ENCODE results near the gene GSN.

The GSN gene

GRCh38 chr9:121298689-121299466 is 30.9 kb downstream of the GSN start:
- no peak overlapping the region for H3K4ac ChIP-seq (ENCODE audit: low read length)
- H2BK120ac ChIP-seq (ENCODE audit: low read depth, low read length): no peak overlapping the region
- WGBS, 2 donors (ENCODE audit: extremely low coverage in 2 of 2, insufficient read length in 2 of 2, insufficient replicate concordance in 1 of 2): no CpG with 5 or more reads among the region's 13 CpGs
- no peak for DNase-seq (ENCODE audit: low spot score)
- peak overlapping the region; percentile 22 for H2BK5ac ChIP-seq (ENCODE audit: low read length)
- peak overlapping the region; percentile 63 for H2BK15ac ChIP-seq (ENCODE audit: low read length)
- H3K4me3 ChIP-seq (ENCODE audit: low read length in 2 of 2): no peak overlapping the region
- H3K9ac ChIP-seq (ENCODE audit: low read depth, low read length, poor library complexity): no peak overlapping the region
- peak overlapping the region; percentile 22 for H2AK5ac ChIP-seq (ENCODE audit: low read depth, low read length)
- peak overlapping the region; percentile 11 for H3K27ac ChIP-seq (replicated peaks; ENCODE audit: low read length)
- H3K18ac ChIP-seq (ENCODE audit: low read length): peak overlapping the region; percentile 54
- H3K9me3 ChIP-seq (replicated peaks in 1 of 2; ENCODE audit: control insufficient read depth in 2 of 2, insufficient read depth in 1 of 2, low read depth in 1 of 2, low read length in 2 of 2): no peaks in the 10 kb centered on the region
- H4K8ac ChIP-seq (ENCODE audit: low read depth, low read length): no peak overlapping the region
- H3K4me1 ChIP-seq (ENCODE audit: control insufficient read depth in 2 of 2, insufficient read depth in 1 of 2, low read depth in 1 of 2, low read length in 2 of 2): peaks cover 20% of the 10 kb centered on the region in 2 donors
- H4K91ac ChIP-seq (ENCODE audit: low read depth, low read length, poor library complexity): no peak overlapping the region
- peak overlapping the region; percentile 26 for H2BK12ac ChIP-seq (ENCODE audit: low read length)
- H3K36me3 ChIP-seq (replicated peaks in 1 of 2; ENCODE audit: control insufficient read depth in 2 of 2, insufficient read depth in 2 of 2, low read length in 2 of 2): no peaks in the 10 kb centered on the region
- no peak overlapping the region for H3K23ac ChIP-seq (ENCODE audit: low read depth, low read length, poor library complexity)
- peaks cover 0 to 10% (median 0%) of the 10 kb centered on the region in 3 experiments for H3K27me3 ChIP-seq (ENCODE audit: control insufficient read depth in 3 of 3, insufficient read depth in 3 of 3, low read depth in 1 of 3, low read length in 3 of 3)
- H2AFZ ChIP-seq (ENCODE audit: low read length): peak overlapping the region; percentile 65
- no peak overlapping the region for H3K14ac ChIP-seq (ENCODE audit: low read length)
- peak overlapping the region; percentile 78 for H3K4me2 ChIP-seq (ENCODE audit: insufficient read depth, low read length, poor library complexity, severe bottlenecking)
- peaks cover 2% of the 10 kb centered on the region for H3K79me1 ChIP-seq (ENCODE audit: low read depth, low read length)

- peak overlapping the region; percentile 10 for H2BK120ac ChIP-seq (ENCODE audit: low read depth, low read length)
- H3K9ac ChIP-seq (ENCODE audit: low read depth, low read length, poor library complexity): no peak overlapping the region
- H2AFZ ChIP-seq (ENCODE audit: low read length): no peak overlapping the region
- no peak overlapping the region for H3K27ac ChIP-seq (replicated peaks; ENCODE audit: low read length)
- peaks cover 20% of the 10 kb centered on the region in 2 donors for H3K4me1 ChIP-seq (ENCODE audit: control insufficient read depth in 2 of 2, insufficient read depth in 1 of 2, low read depth in 1 of 2, low read length in 2 of 2)
- no peaks in the 10 kb centered on the region for H3K9me3 ChIP-seq (replicated peaks in 1 of 2; ENCODE audit: control insufficient read depth in 2 of 2, insufficient read depth in 1 of 2, low read depth in 1 of 2, low read length in 2 of 2)
- no peaks in the 10 kb centered on the region for H3K36me3 ChIP-seq (replicated peaks in 1 of 2; ENCODE audit: control insufficient read depth in 2 of 2, insufficient read depth in 2 of 2, low read length in 2 of 2)
- no peak overlapping the region for H3K4ac ChIP-seq (ENCODE audit: low read length)
- H3K14ac ChIP-seq (ENCODE audit: low read length): no peak overlapping the region
- H4K91ac ChIP-seq (ENCODE audit: low read depth, low read length, poor library complexity): no peak overlapping the region
- peak overlapping the region; percentile 26 for H2BK12ac ChIP-seq (ENCODE audit: low read length)
- no CpG with 5 or more reads among the region's 74 CpGs for WGBS, 2 donors (ENCODE audit: extremely low coverage in 2 of 2, insufficient read length in 2 of 2, insufficient replicate concordance in 1 of 2)
- H3K4me2 ChIP-seq (ENCODE audit: insufficient read depth, low read length, poor library complexity, severe bottlenecking): peak overlapping the region; percentile 78
- peak overlapping the region; percentile 63 for H2BK15ac ChIP-seq (ENCODE audit: low read length)
- no peak overlapping the region for H3K23ac ChIP-seq (ENCODE audit: low read depth, low read length, poor library complexity)
- peaks cover 0 to 10% (median 0%) of the 10 kb centered on the region in 3 experiments for H3K27me3 ChIP-seq (ENCODE audit: control insufficient read depth in 3 of 3, insufficient read depth in 3 of 3, low read depth in 1 of 3, low read length in 3 of 3)
- no peak overlapping the region for H4K8ac ChIP-seq (ENCODE audit: low read depth, low read length)
- H2AK5ac ChIP-seq (ENCODE audit: low read depth, low read length): peak overlapping the region; percentile 22
- H2BK5ac ChIP-seq (ENCODE audit: low read length): peak overlapping the region; percentile 22
- peak overlapping the region; percentile 86 for H3K18ac ChIP-seq (ENCODE audit: low read length)
- H3K79me1 ChIP-seq (ENCODE audit: low read depth, low read length): peaks cover 2% of the 10 kb centered on the region
- no peak for DNase-seq (ENCODE audit: low spot score)
- H3K4me3 ChIP-seq (ENCODE audit: low read length in 2 of 2): peak overlapping the region in 1 of 2 donors; percentile 67
Measured at GRCh38 chr9:121299467-121300282, 31.7 kb downstream of the GSN start.

GRCh38 chr9:121300283-121301119 is 32.5 kb downstream of the GSN start:
- Histone ChIP-seq H3K4me1 (ENCODE audit: control insufficient read depth in 2 of 2, insufficient read depth in 1 of 2, low read depth in 1 of 2, low read length in 2 of 2) (peaks cover 20 to 22% of the 10 kb centered on the region in 2 donors), H4K91ac (ENCODE audit: low read depth, low read length, poor library complexity) (no peak overlapping the region), H3K4ac (ENCODE audit: low read length) (no peak overlapping the region), H3K79me1 (ENCODE audit: low read depth, low read length) (peaks cover 2% of the 10 kb centered on the region), H3K18ac (ENCODE audit: low read length) (no peak overlapping the region), H2AK5ac (ENCODE audit: low read depth, low read length) (no peak overlapping the region), H3K27me3 (ENCODE audit: control insufficient read depth in 3 of 3, insufficient read depth in 3 of 3, low read depth in 1 of 3, low read length in 3 of 3) (peaks cover 0 to 10% (median 0%) of the 10 kb centered on the region in 3 experiments), H3K14ac (ENCODE audit: low read length) (no peak overlapping the region), H3K4me3 (ENCODE audit: low read length in 2 of 2) (no peak overlapping the region), H2BK120ac (ENCODE audit: low read depth, low read length) (peak overlapping the region; percentile 25), H3K36me3 (replicated peaks in 1 of 2; ENCODE audit: control insufficient read depth in 2 of 2, insufficient read depth in 2 of 2, low read length in 2 of 2) (no peaks in the 10 kb centered on the region), H3K4me2 (ENCODE audit: insufficient read depth, low read length, poor library complexity, severe bottlenecking) (peak overlapping the region; percentile 78), H4K8ac (ENCODE audit: low read depth, low read length) (no peak overlapping the region), H2AFZ (ENCODE audit: low read length) (no peak overlapping the region), H3K27ac (replicated peaks; ENCODE audit: low read length) (no peak overlapping the region), H2BK5ac (ENCODE audit: low read length) (no peak overlapping the region), H2BK12ac (ENCODE audit: low read length) (no peak overlapping the region), H2BK15ac (ENCODE audit: low read length) (no peak overlapping the region), H3K9me3 (replicated peaks in 1 of 2; ENCODE audit: control insufficient read depth in 2 of 2, insufficient read depth in 1 of 2, low read depth in 1 of 2, low read length in 2 of 2) (no peaks in the 10 kb centered on the region), H3K23ac (ENCODE audit: low read depth, low read length, poor library complexity) (no peak overlapping the region), H3K9ac (ENCODE audit: low read depth, low read length, poor library complexity) (no peak overlapping the region)
- WGBS, 2 donors (ENCODE audit: extremely low coverage in 2 of 2, insufficient read length in 2 of 2, insufficient replicate concordance in 1 of 2): no CpG with 5 or more reads among the region's 13 CpGs
- no peak for DNase-seq (ENCODE audit: low spot score)
